Liver (tissue), 10 donors: ENCODE data around the gene SLC1A3. TPM values are rescaled to one million over a fixed set of nuclear protein-coding genes. Genes with fewer than 3 reads are reported as not detected.

Experiments used
- DNase-seq: peaks from one replicate; pipeline ENCODE4 v3.0.0-alpha.2; 2017; ENCODE audit warnings: low spot score
- H3K27ac ChIP-seq, 2 donors: one replicate each; pipeline ENCODE4 v1.7.0; 2013; ENCODE audit warnings: inconsistent platforms in 2 of 2, low read length in 2 of 2, control low read depth in 1 of 2, low read depth in 1 of 2, mild to moderate bottlenecking in 1 of 2
- H3K27me3 ChIP-seq, 4 donors: one replicate each; pipeline versions ENCODE4 v1.6.1 to v1.7.0; 2013; ENCODE audit warnings: low read length in 3 of 4, inconsistent platforms in 1 of 4, mild to moderate bottlenecking in 1 of 4, moderate library complexity in 1 of 4; ENCODE audit not compliant: control insufficient read depth in 4 of 4, insufficient read depth in 4 of 4
- H3K36me3 ChIP-seq, 4 donors: one replicate each; pipeline versions ENCODE4 v1.6.1 to v1.7.0; 2013; ENCODE audit warnings: low read length in 3 of 4, mild to moderate bottlenecking in 3 of 4, low read depth in 1 of 4, moderate library complexity in 1 of 4; ENCODE audit not compliant: control insufficient read depth in 4 of 4, insufficient read depth in 3 of 4
- H3K4me1 ChIP-seq, 4 donors: one replicate each; pipeline versions ENCODE4 v1.6.1 to v1.7.0; 2013; ENCODE audit warnings: low read length in 3 of 4, mild to moderate bottlenecking in 3 of 4, moderate library complexity in 1 of 4; ENCODE audit not compliant: control insufficient read depth in 4 of 4, insufficient read depth in 4 of 4
- H3K4me3 ChIP-seq, 3 donors: one replicate each; pipeline versions ENCODE4 v1.6.1 to v1.7.0; 2013; ENCODE audit warnings: low read length in 3 of 3, control low read depth in 1 of 3, low read depth in 1 of 3, mild to moderate bottlenecking in 1 of 3
- H3K9ac ChIP-seq, 2 donors: one replicate each; pipeline ENCODE4 v1.7.0; 2013; ENCODE audit warnings: low read length in 2 of 2, mild to moderate bottlenecking in 2 of 2, moderate library complexity in 2 of 2, control low read depth in 1 of 2, low read depth in 1 of 2
- H3K9me3 ChIP-seq, 4 donors: one replicate each; pipeline versions ENCODE4 v1.6.1 to v1.7.0; 2013; ENCODE audit warnings: low read length in 3 of 4; ENCODE audit not compliant: control insufficient read depth in 4 of 4
- JUND ChIP-seq, 2 donors: IDR thresholded peaks; 2 replicates each; pipeline ENCODE4 v1.6.1; 2016; ENCODE audit warnings: antibody characterized with exemption in 2 of 2
- RAD21 ChIP-seq, 2 donors: IDR thresholded peaks; 2 replicates each; pipeline ENCODE4 v1.6.1; 2016; ENCODE audit warnings: antibody characterized with exemption in 2 of 2, mild to moderate bottlenecking in 2 of 2
- TAF1 ChIP-seq: conservative IDR thresholded peaks from 2 replicates; pipeline ENCODE4 v1.6.1; 2016; ENCODE audit warnings: antibody characterized with exemption, mild to moderate bottlenecking
- WGBS: extraction: QIAGEN DNeasy Blood & Tissue Kit; methylation state at CpG from one replicate; pipeline ENCODE4 v1.1.7; 2013; 5-methylcytosine and 5-hydroxymethylcytosine counted together
- polyA plus RNA-seq, 2 donors: library from polyadenylated mRNA; stranded (reverse) in 1 of 2; unstranded in 1 of 2; fragments of 200-250 nt in 1 of 2; fragments of >200 nt in 1 of 2; fragmentation: Nextera tagmentation in 1 of 2; extraction: Ambion mirVana in 1 of 2; gene quantifications; one replicate each; pipeline versions ENCODE4 v1.2.1 to v1.2.3, GENCODE V29; 2013 to 2015
- small RNA-seq: library from RNA; depleted of rRNA; stranded (forward); fragments of <200 nt; gene quantifications from one replicate; pipeline ENCODE3, GENCODE V24; 2014
- total RNA-seq, 2 donors: library from RNA; depleted of rRNA; stranded (reverse); fragments of >200 nt; gene quantifications; one replicate each; pipeline ENCODE4 v1.2.3, GENCODE V29; 2014
- TF ChIP-seq, protein P1 (sequence below): fragments of 150-350 bp; IDR thresholded peaks from 2 replicates; pipeline ENCODE4 v1.5.1; 2017; ENCODE audit warnings: improper control_type of control experiment, low read depth, low read length; ENCODE audit not compliant: missing input control
- TF ChIP-seq, protein P2 (sequence below): IDR thresholded peaks from 2 replicates; pipeline ENCODE4 v1.6.1; 2016; ENCODE audit warnings: antibody characterized with exemption
- donor health status: healthy.
- donor health status: healthy.
- donor health status: healthy.
- donor health status: healthy.
- donor health status: healthy.

The SLC1A3 gene
- total and polyA plus RNA-seq, 4 donors = 1.8 to 8.8 (median 2.8) TPM

DNA sequence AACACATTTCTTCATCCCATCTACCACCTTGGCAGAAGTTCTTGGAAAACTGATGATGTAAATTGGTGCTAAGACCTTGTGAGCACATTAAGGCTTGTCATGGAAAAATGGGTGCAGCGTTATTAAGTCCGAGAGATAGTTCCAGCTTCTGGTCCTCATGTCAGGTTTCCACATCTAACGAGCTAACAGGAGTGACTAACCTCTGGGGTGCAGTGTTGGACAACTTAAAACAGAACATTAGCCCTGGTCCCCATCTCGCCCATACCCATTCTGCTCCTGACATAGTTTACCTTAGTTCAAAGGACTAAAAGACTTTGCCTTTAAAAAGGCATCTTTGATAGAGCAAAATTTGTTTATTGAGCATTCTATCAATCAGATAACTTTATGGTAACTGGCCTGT, 128.0 kb downstream of the SLC1A3 start:
- H3K27me3 ChIP-seq = no peaks in the 10 kb centered on the region
- DNase-seq = no peak
- no peaks in the 10 kb centered on the region for H3K9me3 ChIP-seq
- H3K4me1 ChIP-seq = no peaks in the 10 kb centered on the region
- no peaks in the 10 kb centered on the region for H3K36me3 ChIP-seq
- WGBS = 43% methylated on average over 4 of the region's 4 CpGs
- H3K27ac ChIP-seq = no peak overlapping the region
- TF ChIP-seq, protein P1, sequence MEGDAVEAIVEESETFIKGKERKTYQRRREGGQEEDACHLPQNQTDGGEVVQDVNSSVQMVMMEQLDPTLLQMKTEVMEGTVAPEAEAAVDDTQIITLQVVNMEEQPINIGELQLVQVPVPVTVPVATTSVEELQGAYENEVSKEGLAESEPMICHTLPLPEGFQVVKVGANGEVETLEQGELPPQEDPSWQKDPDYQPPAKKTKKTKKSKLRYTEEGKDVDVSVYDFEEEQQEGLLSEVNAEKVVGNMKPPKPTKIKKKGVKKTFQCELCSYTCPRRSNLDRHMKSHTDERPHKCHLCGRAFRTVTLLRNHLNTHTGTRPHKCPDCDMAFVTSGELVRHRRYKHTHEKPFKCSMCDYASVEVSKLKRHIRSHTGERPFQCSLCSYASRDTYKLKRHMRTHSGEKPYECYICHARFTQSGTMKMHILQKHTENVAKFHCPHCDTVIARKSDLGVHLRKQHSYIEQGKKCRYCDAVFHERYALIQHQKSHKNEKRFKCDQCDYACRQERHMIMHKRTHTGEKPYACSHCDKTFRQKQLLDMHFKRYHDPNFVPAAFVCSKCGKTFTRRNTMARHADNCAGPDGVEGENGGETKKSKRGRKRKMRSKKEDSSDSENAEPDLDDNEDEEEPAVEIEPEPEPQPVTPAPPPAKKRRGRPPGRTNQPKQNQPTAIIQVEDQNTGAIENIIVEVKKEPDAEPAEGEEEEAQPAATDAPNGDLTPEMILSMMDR = peak; percentile 25
- TF ChIP-seq RAD21 (IDR thresholded peaks at IDR 0.05) (peak; percentile 49), JUND (IDR thresholded peaks at IDR 0.05) (no peak), TAF1 (no peak)
- no peak overlapping the region for H3K4me3 ChIP-seq
- H3K9ac ChIP-seq = no peak overlapping the region

- no peaks in the 10 kb centered on the region for H3K27me3 ChIP-seq
- H3K4me1 ChIP-seq = no peaks in the 10 kb centered on the region
- H3K4me3 ChIP-seq = no peak overlapping the region
- TF ChIP-seq, protein P2, sequence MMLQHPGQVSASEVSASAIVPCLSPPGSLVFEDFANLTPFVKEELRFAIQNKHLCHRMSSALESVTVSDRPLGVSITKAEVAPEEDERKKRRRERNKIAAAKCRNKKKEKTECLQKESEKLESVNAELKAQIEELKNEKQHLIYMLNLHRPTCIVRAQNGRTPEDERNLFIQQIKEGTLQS = no peak
- TF ChIP-seq RAD21 (IDR thresholded peaks at IDR 0.05) (no peak), JUND (IDR thresholded peaks at IDR 0.05) (no peak)
- no peak for DNase-seq
- H3K9ac ChIP-seq = no peak overlapping the region
- no peak overlapping the region for H3K27ac ChIP-seq
- H3K9me3 ChIP-seq = no peaks in the 10 kb centered on the region
- H3K36me3 ChIP-seq = no peaks in the 10 kb centered on the region
Observed at GRCh38 chr5:36735891-36736290, 129.5 kb downstream of the SLC1A3 start.

Small RNA genes within 50 kb of the gene (small RNA-seq; reads per million reads assigned to genes)
- not detected for gene AC010631.1
